ENCODE measurements around the gene ARHGEF33. TPM values are rescaled to one million over a fixed set of nuclear protein-coding genes. Genes with fewer than 3 reads are reported as not detected.

ARHGEF33 gene
- total RNA-seq, 2 donors from 2014 or later = 0.96 to 2.2 TPM

DNA sequence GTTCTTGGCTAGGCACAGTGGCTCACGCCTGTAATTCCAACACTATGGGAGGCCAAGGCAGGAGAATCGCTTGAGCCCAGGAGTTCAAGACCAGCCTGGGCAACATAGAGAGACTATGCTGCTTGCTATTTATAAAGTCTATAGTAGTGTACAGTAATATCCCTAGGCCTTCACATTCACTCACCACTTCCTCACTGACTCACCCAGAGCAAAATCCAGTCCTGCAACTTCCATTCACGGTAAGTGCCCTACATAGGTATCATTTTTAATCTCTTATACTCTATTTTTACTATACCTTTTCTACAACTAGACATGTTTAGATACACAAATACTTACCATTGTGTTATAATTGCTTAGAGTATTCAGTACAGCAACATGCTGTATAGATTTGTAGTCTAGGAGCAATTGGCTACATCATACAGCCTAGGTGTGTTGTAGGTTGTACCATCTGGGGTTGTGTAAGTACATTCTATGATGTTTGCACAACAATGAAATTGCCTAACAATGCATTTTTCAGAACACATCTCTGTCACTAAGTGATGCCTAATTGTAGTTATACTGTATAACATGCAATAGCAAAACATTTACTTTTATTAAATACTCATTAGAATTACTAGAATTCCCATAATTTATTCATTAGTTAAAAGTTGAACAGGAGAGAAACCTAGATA is 22.8 kb upstream of the ARHGEF33 start:
- Histone ChIP-seq H3K4me3 (no peak overlapping the region), H3K9me3 (no peaks in the 10 kb centered on the region), H3K27me3 (replicated peaks; ENCODE audit: insufficient read depth) (no peaks in the 10 kb centered on the region), H3K36me3 (no peaks in the 10 kb centered on the region), H3K4me1 (replicated peaks) (no peaks in the 10 kb centered on the region), H3K27ac (no peak overlapping the region)
- DNase-seq (ENCODE audit: low spot score) = no peak
- intact Hi-C loops (cut with DNase I) = no loop called here
- TF ChIP-seq, protein P1, sequence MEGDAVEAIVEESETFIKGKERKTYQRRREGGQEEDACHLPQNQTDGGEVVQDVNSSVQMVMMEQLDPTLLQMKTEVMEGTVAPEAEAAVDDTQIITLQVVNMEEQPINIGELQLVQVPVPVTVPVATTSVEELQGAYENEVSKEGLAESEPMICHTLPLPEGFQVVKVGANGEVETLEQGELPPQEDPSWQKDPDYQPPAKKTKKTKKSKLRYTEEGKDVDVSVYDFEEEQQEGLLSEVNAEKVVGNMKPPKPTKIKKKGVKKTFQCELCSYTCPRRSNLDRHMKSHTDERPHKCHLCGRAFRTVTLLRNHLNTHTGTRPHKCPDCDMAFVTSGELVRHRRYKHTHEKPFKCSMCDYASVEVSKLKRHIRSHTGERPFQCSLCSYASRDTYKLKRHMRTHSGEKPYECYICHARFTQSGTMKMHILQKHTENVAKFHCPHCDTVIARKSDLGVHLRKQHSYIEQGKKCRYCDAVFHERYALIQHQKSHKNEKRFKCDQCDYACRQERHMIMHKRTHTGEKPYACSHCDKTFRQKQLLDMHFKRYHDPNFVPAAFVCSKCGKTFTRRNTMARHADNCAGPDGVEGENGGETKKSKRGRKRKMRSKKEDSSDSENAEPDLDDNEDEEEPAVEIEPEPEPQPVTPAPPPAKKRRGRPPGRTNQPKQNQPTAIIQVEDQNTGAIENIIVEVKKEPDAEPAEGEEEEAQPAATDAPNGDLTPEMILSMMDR (IDR thresholded peaks at IDR 0.05) = no peak
- TF ChIP-seq POLR2A (IDR thresholded peaks at IDR 0.05) (no peak), POLR2AphosphoS5 (IDR thresholded peaks at IDR 0.05) (no peak)
- 94% methylated on average over 3 of the region's 3 CpGs for WGBS

DNA sequence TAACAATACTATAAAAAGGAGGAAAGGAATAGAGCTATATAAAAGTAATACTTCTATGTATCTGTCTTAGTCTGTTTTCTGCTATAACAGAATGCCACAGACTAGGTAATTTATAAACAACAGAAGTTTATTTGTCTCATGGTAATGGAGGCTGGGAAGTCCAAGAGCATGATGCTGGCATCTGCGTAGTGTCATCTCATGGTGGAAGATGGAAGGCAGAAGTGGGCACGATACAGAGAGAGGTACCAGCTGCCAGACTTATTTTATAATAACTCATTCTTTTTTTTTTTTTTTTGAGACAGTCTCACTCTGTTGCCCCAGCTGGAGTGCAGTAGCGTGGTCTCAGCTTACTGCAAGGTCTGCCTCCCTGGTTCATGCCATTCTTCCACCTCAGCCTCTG is 18.2 kb upstream of the ARHGEF33 start:
- no peak overlapping the region for H3K4me3 ChIP-seq
- intact Hi-C loops (cut with DNase I) = no loop called here
- H3K36me3 ChIP-seq = no peaks in the 10 kb centered on the region
- H3K27ac ChIP-seq = no peak overlapping the region
- no peaks in the 10 kb centered on the region for H3K27me3 ChIP-seq (replicated peaks; ENCODE audit: insufficient read depth)
- WGBS = 97% methylated on average over 3 of the region's 3 CpGs
- H3K9me3 ChIP-seq = no peaks in the 10 kb centered on the region
- DNase-seq (ENCODE audit: low spot score) = no peak
- TF ChIP-seq POLR2A (IDR thresholded peaks at IDR 0.05) (no peak), POLR2AphosphoS5 (IDR thresholded peaks at IDR 0.05) (no peak)
- TF ChIP-seq, protein P1 (IDR thresholded peaks at IDR 0.05) = no peak
- no peaks in the 10 kb centered on the region for H3K4me1 ChIP-seq (replicated peaks)

DNA sequence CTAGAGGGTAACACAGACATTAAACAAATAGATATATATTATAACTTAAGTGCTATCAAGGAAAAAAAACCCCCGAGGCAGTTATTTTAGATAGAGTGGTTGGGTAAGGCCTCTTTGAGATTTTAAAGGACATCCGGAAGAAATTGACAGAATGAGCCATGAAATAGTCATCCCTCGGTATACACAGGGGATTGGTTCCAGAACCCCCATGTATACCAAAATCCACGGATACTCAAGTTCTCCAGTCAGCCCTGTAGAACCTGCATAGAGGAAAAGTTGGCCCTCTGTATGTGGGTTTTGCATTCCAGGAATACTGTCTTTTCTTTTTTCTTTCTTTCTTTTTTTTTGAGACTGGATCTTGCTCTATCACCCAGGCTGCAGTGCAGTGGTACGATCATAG is 15.9 kb upstream of the ARHGEF33 start:
- no peaks in the 10 kb centered on the region for H3K27me3 ChIP-seq (replicated peaks; ENCODE audit: insufficient read depth)
- intact Hi-C loops (cut with DNase I) = no loop called here
- no peaks in the 10 kb centered on the region for H3K36me3 ChIP-seq
- no peaks in the 10 kb centered on the region for H3K9me3 ChIP-seq
- WGBS = 75% methylated on average over 5 of the region's 5 CpGs
- no peak overlapping the region for H3K4me3 ChIP-seq
- no peak for TF ChIP-seq POLR2AphosphoS5 (IDR thresholded peaks at IDR 0.05)
- TF ChIP-seq, protein P1 (IDR thresholded peaks at IDR 0.05) = no peak
- TF ChIP-seq POLR2A (IDR thresholded peaks at IDR 0.05) = no peak
- no peak for DNase-seq (ENCODE audit: low spot score)
- H3K4me1 ChIP-seq (replicated peaks) = no peaks in the 10 kb centered on the region
- no peak overlapping the region for H3K27ac ChIP-seq

- no peaks in the 10 kb centered on the region for H3K36me3 ChIP-seq
- WGBS = under 1% methylated on average over 10 of the region's 10 CpGs
- intact Hi-C loops (cut with DNase I) = no loop called here
- no peak for DNase-seq (ENCODE audit: low spot score)
- no peak for TF ChIP-seq POLR2A (IDR thresholded peaks at IDR 0.05)
- TF ChIP-seq, protein P1 (IDR thresholded peaks at IDR 0.05) = no peak
- no peak for TF ChIP-seq POLR2AphosphoS5 (IDR thresholded peaks at IDR 0.05)
- H3K9me3 ChIP-seq = no peaks in the 10 kb centered on the region
- H3K4me3 ChIP-seq = peak overlapping the region; percentile 56 to 63
- peak overlapping the region; percentile 13 to 62 for H3K27ac ChIP-seq
- H3K4me1 ChIP-seq (replicated peaks) = no peaks in the 10 kb centered on the region
- H3K27me3 ChIP-seq (replicated peaks; ENCODE audit: insufficient read depth) = no peaks in the 10 kb centered on the region
Observed at GRCh38 chr2:38875227-38875575, 14.5 kb upstream of the ARHGEF33 start.

Measured in prostate gland (tissue), 2 donors.